Measurements from ENCODE around the gene APOC4. TPM values are rescaled to one million over a fixed set of nuclear protein-coding genes. Genes with fewer than 3 reads are reported as not detected.

APOC4 gene
- total RNA-seq, 2 experiments from 2014 or later = not detected

GRCh38 chr19:44988273-44988672 lies 46.2 kb downstream of the APOC4 start:
- no peaks in the 10 kb centered on the region for H3K9me3 Mint-ChIP-seq (ENCODE audit: insufficient read depth)
- CTCF ChIA-PET = interaction anchor here (0.9 to 3.8 kb wide), 4 partner anchors 28 to 199 kb away, joined by 3 to 17 read pairs (median 3); no protein-coding TSS in a partner anchor
- H3K27ac Mint-ChIP-seq = no peak overlapping the region
- DNase-seq = no peak
- peaks cover 10% of the 10 kb centered on the region for H3K4me1 Mint-ChIP-seq (ENCODE audit: low read depth)
- H3K36me3 Mint-ChIP-seq (ENCODE audit: low read depth) = peaks cover 18% of the 10 kb centered on the region
- ATAC-seq = no peak
- POLR2A ChIA-PET = no interaction called here
- H3K4me3 Mint-ChIP-seq = no peak overlapping the region
- no peaks in the 10 kb centered on the region for H3K27me3 Mint-ChIP-seq (ENCODE audit: low read depth)

- peak; percentile 70 for DNase-seq
- Mint-ChIP-seq H3K4me1 (ENCODE audit: low read depth) (peaks cover 10% of the 10 kb centered on the region), H3K27ac (no peak overlapping the region), H3K4me3 (no peak overlapping the region), H3K9me3 (ENCODE audit: insufficient read depth) (no peaks in the 10 kb centered on the region), H3K36me3 (ENCODE audit: low read depth) (peaks cover 18% of the 10 kb centered on the region), H3K27me3 (ENCODE audit: low read depth) (no peaks in the 10 kb centered on the region)
- POLR2A ChIA-PET = interaction anchor here (1.3 kb wide), 1 partner anchor 13 kb away, joined by 5 read pairs; no protein-coding TSS in a partner anchor
- peak; percentile 70 for ATAC-seq
- CTCF ChIA-PET = interaction anchor here (0.6 to 3.8 kb wide), 7 partner anchors 12 to 198 kb away, joined by 3 to 17 read pairs (median 3); partner anchors contain the start of gene RELB
These were observed 47.0 kb downstream of the APOC4 start for GRCh38 chr19:44988896-44989556.

- H3K9me3 Mint-ChIP-seq (ENCODE audit: insufficient read depth) = no peaks in the 10 kb centered on the region
- ChIA-PET POLR2A (no interaction called here), CTCF (interaction anchor here (3.8 kb wide), 1 partner anchor 68 kb away, joined by 17 read pairs; no protein-coding TSS in a partner anchor)
- no peak overlapping the region for H3K27ac Mint-ChIP-seq
- peaks cover 6% of the 10 kb centered on the region for H3K4me1 Mint-ChIP-seq (ENCODE audit: low read depth)
- H3K36me3 Mint-ChIP-seq (ENCODE audit: low read depth) = peaks cover 18% of the 10 kb centered on the region
- H3K4me3 Mint-ChIP-seq = no peak overlapping the region
- DNase-seq (no peak), ATAC-seq (no peak)
- H3K27me3 Mint-ChIP-seq (ENCODE audit: low read depth) = no peaks in the 10 kb centered on the region
These were observed 48.4 kb downstream of the APOC4 start for GRCh38 chr19:44990459-44990858.

GRCh38 chr19:44990966-44991365 lies 48.9 kb downstream of the APOC4 start:
- POLR2A ChIA-PET = no interaction called here
- H3K4me1 Mint-ChIP-seq (ENCODE audit: low read depth) = peaks cover 6% of the 10 kb centered on the region
- H3K27me3 Mint-ChIP-seq (ENCODE audit: low read depth) = no peaks in the 10 kb centered on the region
- no peak overlapping the region for H3K27ac Mint-ChIP-seq
- H3K36me3 Mint-ChIP-seq (ENCODE audit: low read depth) = peaks cover 15% of the 10 kb centered on the region
- no peak overlapping the region for H3K4me3 Mint-ChIP-seq
- CTCF ChIA-PET = interaction anchor here (3.8 kb wide), 1 partner anchor 68 kb away, joined by 17 read pairs; no protein-coding TSS in a partner anchor
- H3K9me3 Mint-ChIP-seq (ENCODE audit: insufficient read depth) = no peaks in the 10 kb centered on the region
- ATAC-seq = no peak
- no peak for DNase-seq

GRCh38 chr19:44992336-44993163 lies 50.5 kb downstream of the APOC4 start:
- Mint-ChIP-seq H3K36me3 (ENCODE audit: low read depth) (peaks cover 9% of the 10 kb centered on the region), H3K27ac (no peak overlapping the region), H3K4me3 (no peak overlapping the region), H3K27me3 (ENCODE audit: low read depth) (no peaks in the 10 kb centered on the region), H3K4me1 (ENCODE audit: low read depth) (peaks cover 6% of the 10 kb centered on the region), H3K9me3 (ENCODE audit: insufficient read depth) (no peaks in the 10 kb centered on the region)
- ChIA-PET CTCF (interaction anchor here (1.6 kb wide), 1 partner anchor 67 kb away, joined by 3 read pairs; no protein-coding TSS in a partner anchor), POLR2A (interaction anchor here (0.6 kb wide), 1 partner anchor 9 kb away, joined by 3 read pairs; no protein-coding TSS in a partner anchor)
- DNase-seq = no peak
- ATAC-seq = no peak

GRCh38 chr19:44993526-44993925 lies 51.5 kb downstream of the APOC4 start:
- H3K36me3 Mint-ChIP-seq (ENCODE audit: low read depth) = peaks cover 6% of the 10 kb centered on the region
- ChIA-PET CTCF (no interaction called here), POLR2A (no interaction called here)
- H3K4me1 Mint-ChIP-seq (ENCODE audit: low read depth) = peaks cover 6% of the 10 kb centered on the region
- no peaks in the 10 kb centered on the region for H3K9me3 Mint-ChIP-seq (ENCODE audit: insufficient read depth)
- no peak for ATAC-seq
- H3K27ac Mint-ChIP-seq = no peak overlapping the region
- DNase-seq = no peak
- no peaks in the 10 kb centered on the region for H3K27me3 Mint-ChIP-seq (ENCODE audit: low read depth)
- H3K4me3 Mint-ChIP-seq = no peak overlapping the region

- Mint-ChIP-seq H3K9me3 (ENCODE audit: insufficient read depth) (no peaks in the 10 kb centered on the region), H3K36me3 (ENCODE audit: low read depth) (peaks cover 3% of the 10 kb centered on the region), H3K27me3 (ENCODE audit: low read depth) (no peaks in the 10 kb centered on the region), H3K27ac (no peak overlapping the region), H3K4me3 (no peak overlapping the region), H3K4me1 (ENCODE audit: low read depth) (peaks cover 6% of the 10 kb centered on the region)
- ATAC-seq = no peak
- ChIA-PET POLR2A (no interaction called here), CTCF (no interaction called here)
- no peak for DNase-seq
These were observed 52.0 kb downstream of the APOC4 start for GRCh38 chr19:44993926-44994537.

Other genes with a start within 250 kb of the APOC4 start
- gene CEACAM16, start 243.1 kb upstream of the APOC4 start, total RNA-seq = not detected
- gene BCL3, start 193.5 kb upstream of the APOC4 start, total RNA-seq = 10 to 100 TPM; 22.4 to 25.1 TPM
- not detected for gene CBLC, start 164.3 kb upstream of the APOC4 start, total RNA-seq
- gene BCAM, start 133.1 kb upstream of the APOC4 start, total RNA-seq = not detected
- gene NECTIN2, start 95.9 kb upstream of the APOC4 start, total RNA-seq = under 1 TPM; 0.26 to 0.31 TPM
- 10 to 100 TPM; 84.5 to 88.4 TPM for gene TOMM40, start 51.0 kb upstream of the APOC4 start, total RNA-seq
- under 1 TPM; 0.68 to 0.89 TPM for gene APOE, start 36.4 kb upstream of the APOC4 start, total RNA-seq
- gene APOC1, start 27.6 kb upstream of the APOC4 start, total RNA-seq = not detected
- not detected for gene APOC2, start 3.8 kb downstream of the APOC4 start, total RNA-seq
- 10 to 100 TPM; 65.5 to 67.8 TPM for gene CLPTM1, start 13.1 kb downstream of the APOC4 start, total RNA-seq
- 10 to 100 TPM in 1 of 2 experiments, 1 to 10 TPM in 1; 8.7 to 10.2 TPM for gene RELB, start 59.2 kb downstream of the APOC4 start, total RNA-seq
- gene CLASRP, start 96.8 kb downstream of the APOC4 start, total RNA-seq = 10 to 100 TPM; 82.5 to 94.5 TPM
- 1 to 10 TPM; 6.2 to 6.3 TPM for gene ZNF296, start 134.2 kb downstream of the APOC4 start, total RNA-seq
- 10 to 100 TPM; 30.2 to 31.7 TPM for gene GEMIN7, start 137.0 kb downstream of the APOC4 start, total RNA-seq
- gene PPP1R37, start 150.9 kb downstream of the APOC4 start, total RNA-seq = 10 to 100 TPM; 28.3 to 29.2 TPM
- gene NKPD1, start 218.7 kb downstream of the APOC4 start, total RNA-seq = under 1 TPM; 0.16 to 0.24 TPM
- gene TRAPPC6A, start 236.0 kb downstream of the APOC4 start, total RNA-seq = 10 to 100 TPM; 54.0 to 55.5 TPM
- 10 to 100 TPM; 16.0 to 16.7 TPM for gene BLOC1S3, start 236.5 kb downstream of the APOC4 start, total RNA-seq

Measured in activated CD8-positive, alpha-beta T cell treated with anti-CD3 and anti-CD28 coated beads, Interleukin-2, amount 10 ng/mL, durations not matched to agents 7 days and 5 days (primary cell).